Mammary epithelial cell (primary cell): ENCODE results near the gene USP47.

Experiments used
- EZH2 ChIP-seq: IDR thresholded peaks from 2 replicates; pipeline ENCODE4 v1.6.1; 2012; ENCODE audit warnings: low read length, inconsistent platforms, borderline replicate concordance
- TF ChIP-seq, protein P1 (sequence below), 2 donors: IDR thresholded peaks in 1 of 2; conservative IDR thresholded peaks in 1 of 2; 2 replicates each; pipeline ENCODE4 v1.5.1; 2011 to 2012; ENCODE audit warnings: inconsistent platforms in 2 of 2, low read length in 2 of 2, mild to moderate bottlenecking in 2 of 2, control low read depth in 1 of 2, low read depth in 1 of 2; ENCODE audit not compliant: insufficient read depth in 1 of 2; ENCODE audit errors: extremely low read depth in 1 of 2

DNA sequence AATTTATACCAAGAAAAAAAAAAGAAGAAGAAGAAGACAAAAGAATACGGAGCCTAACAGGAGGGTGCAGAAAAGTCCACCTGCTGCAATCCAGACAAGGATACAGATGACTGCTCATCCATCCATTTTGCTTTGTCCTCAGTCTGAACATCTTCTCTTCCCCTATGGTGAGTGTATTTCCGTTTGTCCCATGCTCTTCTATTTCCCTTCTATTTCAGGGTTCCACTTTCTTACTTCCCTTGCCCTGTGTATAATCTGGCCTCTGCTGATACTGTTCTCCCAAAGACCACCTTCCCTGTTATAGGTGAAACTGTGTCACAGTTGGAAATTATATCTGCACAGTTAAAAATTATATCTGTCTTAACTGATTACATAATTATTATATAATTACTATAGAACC is 48.7 kb upstream of the USP47 start:
- TF ChIP-seq, protein P1, sequence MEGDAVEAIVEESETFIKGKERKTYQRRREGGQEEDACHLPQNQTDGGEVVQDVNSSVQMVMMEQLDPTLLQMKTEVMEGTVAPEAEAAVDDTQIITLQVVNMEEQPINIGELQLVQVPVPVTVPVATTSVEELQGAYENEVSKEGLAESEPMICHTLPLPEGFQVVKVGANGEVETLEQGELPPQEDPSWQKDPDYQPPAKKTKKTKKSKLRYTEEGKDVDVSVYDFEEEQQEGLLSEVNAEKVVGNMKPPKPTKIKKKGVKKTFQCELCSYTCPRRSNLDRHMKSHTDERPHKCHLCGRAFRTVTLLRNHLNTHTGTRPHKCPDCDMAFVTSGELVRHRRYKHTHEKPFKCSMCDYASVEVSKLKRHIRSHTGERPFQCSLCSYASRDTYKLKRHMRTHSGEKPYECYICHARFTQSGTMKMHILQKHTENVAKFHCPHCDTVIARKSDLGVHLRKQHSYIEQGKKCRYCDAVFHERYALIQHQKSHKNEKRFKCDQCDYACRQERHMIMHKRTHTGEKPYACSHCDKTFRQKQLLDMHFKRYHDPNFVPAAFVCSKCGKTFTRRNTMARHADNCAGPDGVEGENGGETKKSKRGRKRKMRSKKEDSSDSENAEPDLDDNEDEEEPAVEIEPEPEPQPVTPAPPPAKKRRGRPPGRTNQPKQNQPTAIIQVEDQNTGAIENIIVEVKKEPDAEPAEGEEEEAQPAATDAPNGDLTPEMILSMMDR (conservative IDR thresholded peaks at IDR 0.05 in 1 of 2, IDR thresholded peaks at IDR 0.05 in 1 of 2; ENCODE audit: extremely low read depth in 1 of 2, insufficient read depth in 1 of 2, low read depth in 1 of 2, low read length in 2 of 2), result no peak
- TF ChIP-seq EZH2, result no peak
